Osteocyte (in vitro differentiated cells): ENCODE data around the gene SLC29A1. TPM values are rescaled to one million over a fixed set of nuclear protein-coding genes. Genes with fewer than 3 reads are reported as not detected.

Source experiments
- DNase-seq: peaks from one replicate; pipeline ENCODE4 v3.0.0; 2021; ENCODE audit warnings: mixed read lengths; ENCODE audit not compliant: unreplicated experiment; ENCODE audit errors: extremely low spot score
- H3K27ac Mint-ChIP-seq: one replicate; pipeline ENCODE4 v1.8.0; 2021; ENCODE audit warnings: mild to moderate bottlenecking, mixed read lengths; ENCODE audit not compliant: unreplicated experiment
- H3K27me3 Mint-ChIP-seq: one replicate; pipeline ENCODE4 v1.8.0; 2021; ENCODE audit warnings: mixed read lengths; ENCODE audit not compliant: unreplicated experiment
- H3K36me3 Mint-ChIP-seq: one replicate; pipeline ENCODE4 v1.8.0; 2021; ENCODE audit warnings: mixed read lengths; ENCODE audit not compliant: unreplicated experiment
- H3K4me1 Mint-ChIP-seq: one replicate; pipeline ENCODE4 v1.8.0; 2021; ENCODE audit warnings: mixed read lengths; ENCODE audit not compliant: unreplicated experiment
- H3K4me3 Mint-ChIP-seq: one replicate; pipeline ENCODE4 v1.8.0; 2021; ENCODE audit warnings: mild to moderate bottlenecking, moderate library complexity, mixed read lengths; ENCODE audit not compliant: unreplicated experiment
- H3K9me3 Mint-ChIP-seq: one replicate; pipeline ENCODE4 v1.8.0; 2021; ENCODE audit warnings: mixed read lengths; ENCODE audit not compliant: unreplicated experiment
- CTCF ChIP-seq: fragments of 200-600 bp; sonication (generic); IDR thresholded peaks from 2 replicates; pipeline ENCODE4 v1.5.0; 2021; ENCODE audit warnings: antibody characterized with exemption, mild to moderate bottlenecking, moderate library complexity
- total RNA-seq: library from RNA; stranded (reverse); gene quantifications from 2 replicates; pipeline ENCODE4 v1.2.1, GENCODE V29; 2021

Gene SLC29A1
- total RNA-seq, 1 donor from 2014 or later, result 135 TPM

- Mint-ChIP-seq H3K4me1 (peaks cover 31% of the 10 kb centered on the region), H3K36me3 (peaks cover 39% of the 10 kb centered on the region), H3K4me3 (peak overlapping the region; percentile 93), H3K27ac (peak overlapping the region; percentile 96), H3K27me3 (no peaks in the 10 kb centered on the region), H3K9me3 (no peaks in the 10 kb centered on the region)
- DNase-seq, result no peak
- TF ChIP-seq CTCF, result no peak
Observed at GRCh38 chr6:44247338-44248302, 24.2 kb downstream of the SLC29A1 start.

- peak overlapping the region; percentile 93 for H3K4me3 Mint-ChIP-seq
- H3K27ac Mint-ChIP-seq, result peak overlapping the region; percentile 96
- no peak for TF ChIP-seq CTCF
- no peak for DNase-seq
- no peaks in the 10 kb centered on the region for H3K27me3 Mint-ChIP-seq
- H3K4me1 Mint-ChIP-seq, result peaks cover 39% of the 10 kb centered on the region
- H3K9me3 Mint-ChIP-seq, result no peaks in the 10 kb centered on the region
- peaks cover 49% of the 10 kb centered on the region for H3K36me3 Mint-ChIP-seq
Observed at GRCh38 chr6:44248579-44248978, 25.2 kb downstream of the SLC29A1 start.

- no peak for TF ChIP-seq CTCF
- DNase-seq, result no peak
- H3K9me3 Mint-ChIP-seq, result no peaks in the 10 kb centered on the region
- peaks cover 52% of the 10 kb centered on the region for H3K36me3 Mint-ChIP-seq
- peak overlapping the region; percentile 93 for H3K4me3 Mint-ChIP-seq
- no peak overlapping the region for H3K27ac Mint-ChIP-seq
- peaks cover 45% of the 10 kb centered on the region for H3K4me1 Mint-ChIP-seq
- no peaks in the 10 kb centered on the region for H3K27me3 Mint-ChIP-seq
Observed at GRCh38 chr6:44249082-44249748, 25.8 kb downstream of the SLC29A1 start.

GRCh38 chr6:44250067-44250717 lies 26.8 kb downstream of the SLC29A1 start:
- H3K4me1 Mint-ChIP-seq, result peaks cover 53% of the 10 kb centered on the region
- H3K27ac Mint-ChIP-seq, result no peak overlapping the region

More at GRCh38 chr6:44250067-44250717, 26.8 kb downstream of the SLC29A1 start:
- no peaks in the 10 kb centered on the region for H3K9me3 Mint-ChIP-seq
- H3K4me3 Mint-ChIP-seq, result no peak overlapping the region
- peaks cover 61% of the 10 kb centered on the region for H3K36me3 Mint-ChIP-seq
- TF ChIP-seq CTCF, result no peak
- DNase-seq, result no peak
- H3K27me3 Mint-ChIP-seq, result no peaks in the 10 kb centered on the region
